Activated CD4-positive, alpha-beta T cell treated with anti-CD3 and anti-CD28 coated beads, Interleukin-2, amount 10 ng/mL, durations not matched to agents 7 days and 5 days (primary cell): ENCODE measurements around the gene AMPD2. TPM values are rescaled to one million over a fixed set of nuclear protein-coding genes. Genes with fewer than 3 reads are reported as not detected.

Experiments used
- CTCF ChIA-PET: fragments of 350-600 bp; sonication (Branson Sonifier 250); formaldehyde crosslinking; loops from one replicate; lab custom pipeline; 2021; ENCODE audit warnings: antibody characterized with exemption; lab: Charles Lee
- POLR2A ChIA-PET: fragments of 350-600 bp; sonication (Branson Sonifier 250); formaldehyde crosslinking; loops from one replicate; lab custom pipeline; 2021; ENCODE audit warnings: antibody characterized with exemption; lab: Charles Lee
- DNase-seq: peaks from one replicate; pipeline ENCODE4 v3.0.0-alpha.2; 2020
- H3K27ac Mint-ChIP-seq: one replicate; pipeline ENCODE4 v1.8.0; 2021; ENCODE audit warnings: mild to moderate bottlenecking, moderate library complexity, mixed read lengths
- H3K27me3 Mint-ChIP-seq: one replicate; pipeline ENCODE4 v1.8.0; 2021; ENCODE audit warnings: mixed read lengths
- H3K36me3 Mint-ChIP-seq: one replicate; pipeline ENCODE4 v1.8.0; 2021; ENCODE audit warnings: low read depth, mixed read lengths
- H3K4me1 Mint-ChIP-seq: one replicate; pipeline ENCODE4 v1.8.0; 2021; ENCODE audit warnings: mixed read lengths
- H3K4me3 Mint-ChIP-seq: one replicate; pipeline ENCODE4 v1.8.0; 2021; ENCODE audit warnings: mild to moderate bottlenecking, moderate library complexity, mixed read lengths
- H3K9me3 Mint-ChIP-seq: one replicate; pipeline ENCODE4 v1.8.0; 2021; ENCODE audit warnings: mixed read lengths
- total RNA-seq, 2 experiments: library from RNA; stranded (reverse); gene quantifications; one replicate each; pipeline ENCODE4 v1.2.3, GENCODE V29; 2021

AMPD2 gene
- total RNA-seq, 2 experiments from 2014 or later, result 116 to 120 TPM

- peaks cover 11% of the 10 kb centered on the region for H3K36me3 Mint-ChIP-seq
- peak overlapping the region; percentile 84 for H3K4me3 Mint-ChIP-seq
- H3K9me3 Mint-ChIP-seq, result no peaks in the 10 kb centered on the region
- H3K27me3 Mint-ChIP-seq, result no peaks in the 10 kb centered on the region
- H3K4me1 Mint-ChIP-seq, result peaks cover 70% of the 10 kb centered on the region
- no peak for DNase-seq
- ChIA-PET CTCF (interaction anchor here (0.9 to 3.7 kb wide), 10 partner anchors 15 to 364 kb away, joined by 3 to 10 read pairs (median 6); partner anchors contain the start of gene AHCYL1), POLR2A (interaction anchor here (0.8 kb wide), 1 partner anchor 72 kb away, joined by 4 read pairs; the partner anchor contains the start of gene GNAI3)
- H3K27ac Mint-ChIP-seq, result peak overlapping the region; percentile 94
Observed at GRCh38 chr1:109620401-109620791, 759 bp downstream of the AMPD2 start.

GRCh38 chr1:109620841-109621286 lies 1.2 kb downstream of the AMPD2 start:
- CTCF ChIA-PET, result interaction anchor here (0.9 to 3.7 kb wide), 8 partner anchors 16 to 363 kb away, joined by 3 to 10 read pairs (median 8); partner anchors contain the start of gene AHCYL1
- peak overlapping the region; percentile 94 for H3K27ac Mint-ChIP-seq

GRCh38 chr1:109621379-109622136 lies 1.9 kb downstream of the AMPD2 start:
- peaks cover 66% of the 10 kb centered on the region for H3K4me1 Mint-ChIP-seq
- ChIA-PET POLR2A (no interaction called here), CTCF (interaction anchor here (0.6 to 3.7 kb wide), 3 partner anchors 16 to 363 kb away, joined by 3 to 10 read pairs (median 9); partner anchors contain the start of gene AHCYL1)
- no peak for DNase-seq
- no peaks in the 10 kb centered on the region for H3K27me3 Mint-ChIP-seq
- H3K9me3 Mint-ChIP-seq, result no peaks in the 10 kb centered on the region
- peaks cover 18% of the 10 kb centered on the region for H3K36me3 Mint-ChIP-seq
- H3K4me3 Mint-ChIP-seq, result peak overlapping the region; percentile 84
- peak overlapping the region; percentile 94 for H3K27ac Mint-ChIP-seq

More at GRCh38 chr1:109620841-109621286, 1.2 kb downstream of the AMPD2 start:
- POLR2A ChIA-PET, result interaction anchor here (0.8 kb wide), 1 partner anchor 73 kb away, joined by 4 read pairs; the partner anchor contains the start of gene GNAI3
- Mint-ChIP-seq H3K9me3 (no peaks in the 10 kb centered on the region), H3K4me3 (peak overlapping the region; percentile 84), H3K36me3 (peaks cover 13% of the 10 kb centered on the region), H3K4me1 (peaks cover 71% of the 10 kb centered on the region), H3K27me3 (no peaks in the 10 kb centered on the region)
- peak; percentile 99 for DNase-seq

- no peaks in the 10 kb centered on the region for H3K27me3 Mint-ChIP-seq
- H3K9me3 Mint-ChIP-seq, result no peaks in the 10 kb centered on the region
- POLR2A ChIA-PET, result no interaction called here
- peaks cover 60% of the 10 kb centered on the region for H3K4me1 Mint-ChIP-seq
- peak overlapping the region; percentile 84 for H3K4me3 Mint-ChIP-seq
- peak overlapping the region; percentile 86 for H3K27ac Mint-ChIP-seq
- H3K36me3 Mint-ChIP-seq, result peaks cover 19% of the 10 kb centered on the region
- no peak for DNase-seq
- CTCF ChIA-PET, result interaction anchor here (0.6 to 10.3 kb wide), 4 partner anchors 15 to 362 kb away, joined by 3 to 67 read pairs (median 10); partner anchors contain the start of gene AHCYL1
Observed at GRCh38 chr1:109622137-109622892, 2.7 kb downstream of the AMPD2 start.

- Mint-ChIP-seq H3K9me3 (no peaks in the 10 kb centered on the region), H3K27me3 (no peaks in the 10 kb centered on the region), H3K27ac (peak overlapping the region; percentile 86), H3K4me3 (peak overlapping the region; percentile 84), H3K4me1 (peaks cover 55% of the 10 kb centered on the region), H3K36me3 (peaks cover 24% of the 10 kb centered on the region)
- DNase-seq, result no peak
- ChIA-PET POLR2A (no interaction called here), CTCF (interaction anchor here (2.5 to 10.3 kb wide), 2 partner anchors 16 to 91 kb away, joined by 9 to 67 read pairs; no protein-coding TSS in a partner anchor)
Observed at GRCh38 chr1:109622895-109623294, 3.3 kb downstream of the AMPD2 start.

GRCh38 chr1:109623601-109624161 lies 4.0 kb downstream of the AMPD2 start:
- peaks cover 24% of the 10 kb centered on the region for H3K36me3 Mint-ChIP-seq
- H3K9me3 Mint-ChIP-seq, result no peaks in the 10 kb centered on the region
- H3K27me3 Mint-ChIP-seq, result no peaks in the 10 kb centered on the region
- H3K4me1 Mint-ChIP-seq, result peaks cover 51% of the 10 kb centered on the region
- peak overlapping the region; percentile 84 for H3K4me3 Mint-ChIP-seq
- CTCF ChIA-PET, result interaction anchor here (0.9 to 10.3 kb wide), 6 partner anchors 10 to 91 kb away, joined by 3 to 67 read pairs (median 7); no protein-coding TSS in a partner anchor
- H3K27ac Mint-ChIP-seq, result peak overlapping the region; percentile 86
- no peak for DNase-seq
- POLR2A ChIA-PET, result no interaction called here

GRCh38 chr1:109624201-109625010 lies 4.8 kb downstream of the AMPD2 start:
- peaks cover 29% of the 10 kb centered on the region for H3K36me3 Mint-ChIP-seq
- peak overlapping the region; percentile 86 for H3K27ac Mint-ChIP-seq
- peak overlapping the region; percentile 84 for H3K4me3 Mint-ChIP-seq
- ChIA-PET POLR2A (no interaction called here), CTCF (interaction anchor here (0.7 to 10.3 kb wide), 7 partner anchors 11 to 92 kb away, joined by 3 to 67 read pairs (median 5); no protein-coding TSS in a partner anchor)
- peak; percentile 45 for DNase-seq
- H3K4me1 Mint-ChIP-seq, result peaks cover 44% of the 10 kb centered on the region
- H3K9me3 Mint-ChIP-seq, result no peaks in the 10 kb centered on the region
- no peaks in the 10 kb centered on the region for H3K27me3 Mint-ChIP-seq

GRCh38 chr1:109625176-109625575 lies 5.5 kb downstream of the AMPD2 start:
- ChIA-PET POLR2A (no interaction called here), CTCF (interaction anchor here (0.7 to 10.3 kb wide), 6 partner anchors 10 to 93 kb away, joined by 3 to 67 read pairs (median 7); no protein-coding TSS in a partner anchor)
- H3K36me3 Mint-ChIP-seq, result peaks cover 37% of the 10 kb centered on the region
- DNase-seq, result peak; percentile 4
- peak overlapping the region; percentile 79 for H3K27ac Mint-ChIP-seq
- no peak overlapping the region for H3K4me3 Mint-ChIP-seq
- H3K9me3 Mint-ChIP-seq, result no peaks in the 10 kb centered on the region
- no peaks in the 10 kb centered on the region for H3K27me3 Mint-ChIP-seq
- peaks cover 42% of the 10 kb centered on the region for H3K4me1 Mint-ChIP-seq

- H3K27me3 Mint-ChIP-seq, result no peaks in the 10 kb centered on the region
- ChIA-PET POLR2A (no interaction called here), CTCF (interaction anchor here (0.6 to 10.3 kb wide), 4 partner anchors 9 to 80 kb away, joined by 3 to 67 read pairs (median 4); no protein-coding TSS in a partner anchor)
- H3K27ac Mint-ChIP-seq, result peak overlapping the region; percentile 79
- peaks cover 42% of the 10 kb centered on the region for H3K4me1 Mint-ChIP-seq
- H3K4me3 Mint-ChIP-seq, result no peak overlapping the region
- peaks cover 40% of the 10 kb centered on the region for H3K36me3 Mint-ChIP-seq
- H3K9me3 Mint-ChIP-seq, result no peaks in the 10 kb centered on the region
- DNase-seq, result peak; percentile 5
Observed at GRCh38 chr1:109625601-109626560, 6.2 kb downstream of the AMPD2 start.

- Mint-ChIP-seq H3K9me3 (no peaks in the 10 kb centered on the region), H3K27ac (no peak overlapping the region), H3K4me1 (peaks cover 39% of the 10 kb centered on the region), H3K27me3 (no peaks in the 10 kb centered on the region), H3K4me3 (no peak overlapping the region), H3K36me3 (peaks cover 44% of the 10 kb centered on the region)
- CTCF ChIA-PET, result interaction anchor here (10.3 kb wide), 1 partner anchor 12 kb away, joined by 67 read pairs; no protein-coding TSS in a partner anchor
- POLR2A ChIA-PET, result no interaction called here
- DNase-seq, result peak; percentile 4
Observed at GRCh38 chr1:109626682-109627408, 7.2 kb downstream of the AMPD2 start.
